ENCODE data around the gene TMEM178A.
A peak's percentile ranks its signal among the peaks of the same experiment; 100 is the strongest.

The TMEM178A gene

DNA sequence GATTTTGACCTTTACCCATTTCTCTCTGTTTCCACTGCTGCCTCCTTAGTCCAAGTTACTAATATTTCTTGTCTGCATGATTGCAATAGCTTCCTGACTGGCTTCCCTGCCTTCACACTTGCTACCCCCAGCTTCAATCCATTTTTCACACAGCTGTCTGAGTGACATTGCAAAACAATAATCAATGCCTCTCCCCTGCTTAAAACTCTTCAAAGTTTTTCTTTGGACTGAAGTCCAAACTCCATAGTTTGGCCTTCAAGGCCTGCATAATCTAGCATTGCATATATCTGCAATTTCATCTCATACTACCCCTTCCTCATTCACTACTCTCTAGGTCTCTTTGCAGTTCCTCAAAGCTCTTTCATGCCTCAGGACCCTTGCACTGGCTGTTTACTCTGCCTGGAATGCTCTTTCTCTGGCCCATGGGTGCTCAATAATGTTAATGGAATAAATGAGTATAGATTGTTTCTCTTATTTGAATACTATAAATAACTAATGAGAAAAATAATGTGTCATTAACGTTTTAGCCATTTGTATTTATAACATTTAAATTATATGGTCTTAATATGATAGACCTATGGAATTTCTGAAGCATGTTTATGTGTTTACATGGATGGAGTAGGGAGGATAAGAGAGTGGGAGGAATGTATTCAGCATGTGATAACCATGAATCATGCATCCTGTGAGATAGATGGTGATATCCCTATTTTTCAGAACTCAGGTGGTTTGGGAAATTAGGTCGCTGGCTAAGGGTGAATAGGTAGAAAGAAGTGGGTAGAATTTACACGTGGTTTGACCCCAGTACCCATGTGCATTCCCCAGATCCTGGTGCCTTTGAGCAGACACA is 5.7 kb upstream of the TMEM178A start:
- Mint-ChIP-seq H3K4me1 (no peaks in the 10 kb centered on the region), H3K4me3 (no peak overlapping the region), H3K27me3 (peaks cover 35% of the 10 kb centered on the region), H3K27ac (no peak overlapping the region), H3K36me3 (ENCODE audit: low read depth) (no peaks in the 10 kb centered on the region), H3K9me3 (no peaks in the 10 kb centered on the region)
- ATAC-seq, result no peak
- DNase-seq, result no peak

DNA sequence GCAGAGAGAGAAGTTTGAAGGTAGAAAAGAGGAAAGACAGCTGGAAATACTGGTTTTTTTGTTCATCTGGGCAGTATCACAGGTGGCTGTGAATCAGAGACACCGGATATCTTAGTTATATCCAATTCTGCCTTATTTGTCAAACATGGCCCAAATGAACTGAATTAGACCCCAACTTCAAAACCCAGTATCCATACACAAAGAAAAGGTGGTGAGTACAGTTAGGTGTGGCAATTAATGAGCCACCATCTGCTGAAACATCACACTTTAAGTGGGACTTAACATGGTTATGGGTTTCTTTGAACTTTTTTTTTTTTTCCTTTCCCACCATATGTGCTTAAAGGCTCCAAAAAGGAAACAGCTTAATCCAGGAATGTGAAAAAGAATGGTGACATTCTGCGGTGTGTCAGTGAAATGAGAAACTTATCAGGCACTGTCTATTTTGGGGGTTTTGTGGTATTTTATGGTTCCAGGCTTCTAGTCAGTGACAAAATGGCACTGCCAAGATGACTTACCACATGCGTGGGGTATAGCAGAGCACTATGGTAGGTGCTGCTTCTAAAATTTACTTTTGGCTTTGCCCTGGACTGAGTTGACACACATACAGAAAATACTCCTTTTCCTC is 5.0 kb upstream of the TMEM178A start:
- Mint-ChIP-seq H3K4me3 (no peak overlapping the region), H3K36me3 (ENCODE audit: low read depth) (no peaks in the 10 kb centered on the region), H3K27me3 (peaks cover 36% of the 10 kb centered on the region), H3K4me1 (no peaks in the 10 kb centered on the region), H3K27ac (no peak overlapping the region), H3K9me3 (no peaks in the 10 kb centered on the region)
- no peak for DNase-seq
- ATAC-seq, result no peak

DNA sequence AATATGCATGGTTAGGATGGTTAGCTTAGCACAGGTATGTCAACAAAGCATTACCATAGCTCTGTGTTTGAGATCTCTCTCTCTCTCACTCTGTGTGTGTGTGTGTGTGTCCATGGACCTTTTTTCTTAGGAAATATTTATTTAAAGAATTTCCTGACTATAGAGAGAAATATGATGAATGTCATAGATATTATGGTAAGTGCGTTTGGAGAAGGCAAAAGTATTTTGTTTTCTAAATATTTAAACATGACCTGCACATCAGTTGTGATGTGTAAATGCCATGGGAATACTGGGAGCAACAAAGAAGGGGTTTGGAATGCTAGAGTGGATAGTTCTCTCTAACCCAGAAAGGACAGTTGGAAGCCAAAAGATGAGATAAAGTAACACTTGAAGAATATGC is 3.9 kb upstream of the TMEM178A start:
- Mint-ChIP-seq H3K27ac (no peak overlapping the region), H3K9me3 (no peaks in the 10 kb centered on the region), H3K36me3 (ENCODE audit: low read depth) (no peaks in the 10 kb centered on the region), H3K4me3 (no peak overlapping the region), H3K4me1 (peaks cover 5% of the 10 kb centered on the region), H3K27me3 (peaks cover 41% of the 10 kb centered on the region)
- DNase-seq, result no peak
- no peak for ATAC-seq

DNA sequence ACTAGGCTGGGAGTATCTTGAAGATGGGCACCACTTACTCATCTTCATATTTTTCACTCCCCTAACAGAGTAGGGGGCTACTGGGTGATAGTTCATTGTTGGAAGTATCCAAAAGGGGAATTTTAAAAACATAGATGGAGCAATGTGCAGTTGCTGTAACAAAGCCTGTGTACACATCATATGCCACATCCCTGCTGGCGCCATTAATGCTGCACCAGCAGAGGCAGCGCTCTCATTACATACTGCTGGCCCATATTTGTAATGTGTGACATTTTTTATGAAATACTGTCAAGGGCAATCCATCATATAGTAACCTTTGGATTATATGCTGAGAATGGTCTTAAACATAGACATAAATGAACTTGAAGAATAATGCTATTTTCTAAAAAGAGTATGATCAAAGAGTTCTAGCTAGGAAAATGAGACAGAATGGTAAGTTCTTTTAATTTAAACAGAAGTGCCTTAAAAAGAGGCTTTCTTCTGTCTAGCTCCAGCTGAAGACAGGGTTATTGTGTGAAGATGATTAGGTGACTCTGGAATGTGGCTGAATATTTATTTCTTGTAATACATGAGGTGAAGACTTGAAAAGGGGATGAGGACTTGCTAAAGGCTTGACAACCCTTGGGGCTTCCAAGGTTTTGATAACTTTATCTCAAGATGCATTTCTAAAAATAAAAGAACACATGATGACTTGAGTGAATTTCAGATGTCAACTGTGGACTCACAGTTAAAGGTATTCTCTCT is 2.4 kb upstream of the TMEM178A start:
- Mint-ChIP-seq H3K4me1 (peaks cover 8% of the 10 kb centered on the region), H3K9me3 (no peaks in the 10 kb centered on the region), H3K4me3 (no peak overlapping the region), H3K27me3 (peaks cover 57% of the 10 kb centered on the region), H3K27ac (no peak overlapping the region), H3K36me3 (ENCODE audit: low read depth) (no peaks in the 10 kb centered on the region)
- DNase-seq (no peak), ATAC-seq (no peak)

DNA sequence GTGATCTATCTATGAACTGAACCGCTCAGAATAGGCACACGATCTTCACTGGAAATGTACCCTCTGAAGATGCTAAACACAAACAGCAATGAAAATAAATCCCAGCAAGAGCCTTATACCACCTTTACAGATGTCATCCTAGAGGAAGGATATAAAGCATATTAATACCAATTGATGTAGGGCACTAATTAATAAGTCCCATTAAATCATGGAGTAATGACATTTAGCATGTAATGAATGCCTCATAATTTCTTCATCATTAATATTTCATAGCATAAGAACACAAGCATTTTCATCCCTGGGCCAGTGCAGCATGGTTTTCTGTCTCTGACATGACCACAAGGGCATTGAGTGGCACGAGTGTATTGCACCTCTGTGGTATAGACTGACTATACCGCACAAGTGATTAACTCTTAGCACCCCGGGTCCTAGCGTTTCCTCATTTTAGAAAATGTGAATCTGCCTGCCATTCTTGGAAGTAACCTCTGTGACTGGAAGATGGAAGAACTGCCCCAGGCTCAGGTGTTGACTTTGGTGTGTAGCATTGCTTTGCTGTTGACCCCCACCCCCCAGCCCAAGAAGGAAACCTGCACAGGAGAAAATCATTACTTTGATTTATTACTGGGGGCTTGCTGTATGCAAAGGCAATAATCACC is 1.4 kb upstream of the TMEM178A start:
- Mint-ChIP-seq H3K27ac (no peak overlapping the region), H3K4me1 (peaks cover 8% of the 10 kb centered on the region), H3K27me3 (peaks cover 63% of the 10 kb centered on the region), H3K9me3 (no peaks in the 10 kb centered on the region), H3K36me3 (ENCODE audit: low read depth) (no peaks in the 10 kb centered on the region), H3K4me3 (no peak overlapping the region)
- no peak for ATAC-seq
- DNase-seq, result no peak

DNA sequence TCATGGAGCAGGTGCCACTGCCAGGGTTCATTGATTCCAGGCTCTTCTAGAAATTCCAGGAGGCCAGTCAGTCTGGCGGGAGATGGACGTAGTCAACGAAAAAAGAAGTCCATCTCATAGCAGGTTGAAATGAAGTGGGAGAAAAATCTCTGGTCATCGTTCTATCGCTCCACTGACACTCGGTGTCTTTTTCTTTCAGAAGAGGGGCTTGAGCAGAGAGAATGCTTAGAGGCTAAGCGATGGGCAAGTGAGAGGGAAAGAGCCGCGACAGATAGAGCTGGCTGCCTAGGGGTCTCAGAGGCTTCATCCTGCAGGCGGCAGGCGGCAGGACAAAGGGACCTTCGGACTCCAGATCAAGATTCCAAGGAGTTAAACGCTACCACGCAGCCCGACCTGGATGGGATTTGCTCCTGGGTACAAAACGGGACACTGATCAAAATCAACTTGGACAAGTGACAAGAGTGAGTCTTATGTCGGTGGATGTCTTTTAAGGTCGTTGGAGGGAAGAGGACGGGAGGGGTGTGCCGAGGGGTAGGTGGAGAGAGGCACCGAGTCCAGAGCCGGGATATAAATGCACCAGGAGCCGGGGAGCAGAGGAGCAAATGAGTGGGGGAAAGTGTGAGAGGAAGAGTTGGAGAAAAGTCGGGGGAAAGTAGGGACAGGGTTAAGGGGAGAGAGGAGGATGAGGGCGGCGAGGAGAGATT is 677 bp upstream of the TMEM178A start:
- peak overlapping the region; percentile 42 for H3K4me3 Mint-ChIP-seq
- peaks cover 8% of the 10 kb centered on the region for H3K4me1 Mint-ChIP-seq
- no peaks in the 10 kb centered on the region for H3K36me3 Mint-ChIP-seq (ENCODE audit: low read depth)
- H3K27ac Mint-ChIP-seq, result no peak overlapping the region
- DNase-seq (no peak), ATAC-seq (no peak)
- no peaks in the 10 kb centered on the region for H3K9me3 Mint-ChIP-seq
- H3K27me3 Mint-ChIP-seq, result peaks cover 63% of the 10 kb centered on the region

DNA sequence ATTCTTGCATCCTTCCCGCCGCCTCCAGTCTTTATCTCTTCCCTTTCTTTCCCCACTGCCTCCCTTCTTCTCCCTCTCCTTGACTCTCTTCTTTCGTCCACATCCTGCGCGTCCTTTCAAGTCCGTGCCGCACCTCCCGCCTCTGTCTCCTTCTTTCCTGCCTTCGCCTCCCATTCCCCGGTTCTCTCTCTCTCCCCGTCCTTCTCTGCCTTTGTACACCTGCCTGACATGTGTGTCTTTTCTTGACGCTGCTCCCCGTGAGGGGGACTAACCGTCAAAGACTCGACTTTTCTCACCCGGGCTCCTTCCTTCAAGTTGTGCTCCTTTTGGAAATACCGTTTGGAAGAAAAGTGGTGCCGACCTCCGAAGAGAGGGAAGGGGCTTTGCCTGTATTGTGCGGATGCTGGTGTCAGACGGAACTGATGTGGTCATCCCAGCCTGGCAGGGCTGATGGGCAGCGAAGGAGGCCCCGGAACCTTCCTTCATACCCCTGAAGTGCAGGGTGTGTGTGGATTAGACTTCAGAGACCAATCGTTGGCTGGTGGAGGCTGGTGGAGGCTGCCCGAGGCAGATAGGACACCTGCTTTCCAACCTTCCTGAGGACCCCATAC is 879 bp downstream of the TMEM178A start:
- DNase-seq, result no peak
- H3K36me3 Mint-ChIP-seq (ENCODE audit: low read depth), result no peaks in the 10 kb centered on the region
- no peaks in the 10 kb centered on the region for H3K9me3 Mint-ChIP-seq
- H3K4me3 Mint-ChIP-seq, result peak overlapping the region; percentile 76
- ATAC-seq, result no peak
- H3K27me3 Mint-ChIP-seq, result peaks cover 66% of the 10 kb centered on the region
- H3K4me1 Mint-ChIP-seq, result peaks cover 8% of the 10 kb centered on the region
- H3K27ac Mint-ChIP-seq, result no peak overlapping the region

DNA sequence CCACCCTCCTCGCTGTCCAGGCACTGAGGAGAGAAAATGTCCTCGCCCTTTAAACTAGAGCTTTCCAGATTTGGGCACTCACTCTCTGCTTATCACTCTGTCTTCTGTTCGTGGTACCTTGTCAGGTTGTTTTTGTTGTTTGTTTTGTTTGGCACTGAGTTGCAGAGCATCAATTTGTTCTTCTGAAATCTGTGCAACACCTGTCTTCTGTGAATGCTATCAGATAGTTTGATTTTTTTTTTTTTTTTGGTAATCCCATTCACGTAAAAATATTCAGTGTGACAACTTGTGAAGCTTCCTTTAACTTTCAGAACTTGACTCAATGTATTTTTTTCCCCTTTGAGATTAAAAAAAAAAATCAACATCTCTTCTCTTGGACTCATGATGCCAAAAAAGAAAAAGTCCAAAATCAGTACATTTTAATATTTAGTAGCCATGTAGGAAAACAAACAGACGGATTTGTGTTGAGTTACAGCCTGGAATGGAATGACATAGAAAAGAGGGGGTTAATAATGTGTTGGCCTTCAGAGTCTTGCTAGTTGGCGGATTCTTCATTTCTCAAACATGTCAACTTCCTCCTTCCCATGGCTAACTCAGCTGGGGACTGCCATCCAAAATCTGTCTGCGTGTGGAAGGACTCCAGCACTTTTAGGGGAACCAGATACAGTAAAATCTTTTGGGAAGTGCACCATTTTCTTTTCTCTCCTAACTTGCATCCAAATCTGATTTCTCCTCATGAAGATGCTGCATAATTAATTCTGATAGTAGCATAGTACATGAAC is 1.6 kb downstream of the TMEM178A start:
- no peak overlapping the region for H3K27ac Mint-ChIP-seq
- H3K9me3 Mint-ChIP-seq, result no peaks in the 10 kb centered on the region
- no peaks in the 10 kb centered on the region for H3K36me3 Mint-ChIP-seq (ENCODE audit: low read depth)
- H3K27me3 Mint-ChIP-seq, result peaks cover 67% of the 10 kb centered on the region
- DNase-seq (no peak), ATAC-seq (no peak)
- H3K4me3 Mint-ChIP-seq, result peak overlapping the region; percentile 76
- H3K4me1 Mint-ChIP-seq, result peaks cover 8% of the 10 kb centered on the region

DNA sequence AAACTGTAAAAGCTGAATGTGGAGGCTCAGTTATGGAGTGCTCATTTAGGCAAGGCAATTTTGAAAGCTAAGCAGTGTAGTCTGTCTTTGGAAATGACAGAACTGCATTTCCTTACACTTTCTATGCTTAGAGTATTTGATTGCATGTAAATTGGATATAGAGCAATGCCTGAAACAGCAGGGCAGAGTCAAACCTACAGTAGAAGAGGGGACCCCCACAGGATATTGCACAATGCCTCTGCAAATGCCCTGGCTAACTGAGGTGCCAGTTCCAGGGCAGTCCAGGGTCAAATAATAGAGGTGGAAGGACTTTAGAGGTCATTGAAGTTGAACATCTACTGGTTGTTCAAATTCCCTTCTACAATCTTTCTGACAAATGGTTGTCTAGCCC is 2.2 kb downstream of the TMEM178A start:
- Mint-ChIP-seq H3K27ac (no peak overlapping the region), H3K36me3 (ENCODE audit: low read depth) (no peaks in the 10 kb centered on the region), H3K4me1 (peaks cover 8% of the 10 kb centered on the region), H3K4me3 (no peak overlapping the region), H3K27me3 (peaks cover 69% of the 10 kb centered on the region), H3K9me3 (no peaks in the 10 kb centered on the region)
- DNase-seq (no peak), ATAC-seq (no peak)

DNA sequence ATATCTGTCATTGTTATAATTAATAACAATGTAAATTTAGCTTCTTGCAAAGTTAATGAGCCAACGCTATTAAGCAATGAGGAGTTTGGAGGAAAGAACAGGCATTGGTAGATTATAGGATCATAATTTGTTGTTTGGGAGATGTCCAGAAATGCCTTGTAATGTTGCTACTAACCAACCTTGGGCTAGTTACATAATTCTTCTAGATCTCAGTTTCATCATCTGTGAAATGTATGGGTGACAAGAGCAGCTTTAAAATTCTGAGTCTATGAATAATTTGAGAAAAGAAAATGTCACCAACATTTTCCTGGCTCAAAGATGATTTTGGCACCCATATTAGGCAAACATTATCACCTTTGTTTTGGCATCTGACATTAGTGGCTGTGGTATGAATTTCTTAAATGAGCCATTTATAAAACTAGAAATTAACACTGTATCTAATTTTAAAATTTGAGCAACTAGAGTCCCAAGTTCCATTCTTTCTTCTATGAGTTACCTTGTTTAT is 2.9 kb downstream of the TMEM178A start:
- H3K4me1 Mint-ChIP-seq, result peaks cover 8% of the 10 kb centered on the region
- no peak for DNase-seq
- H3K9me3 Mint-ChIP-seq, result no peaks in the 10 kb centered on the region
- no peak for ATAC-seq
- H3K36me3 Mint-ChIP-seq (ENCODE audit: low read depth), result no peaks in the 10 kb centered on the region
- H3K27me3 Mint-ChIP-seq, result peaks cover 64% of the 10 kb centered on the region
- no peak overlapping the region for H3K27ac Mint-ChIP-seq
- no peak overlapping the region for H3K4me3 Mint-ChIP-seq

DNA sequence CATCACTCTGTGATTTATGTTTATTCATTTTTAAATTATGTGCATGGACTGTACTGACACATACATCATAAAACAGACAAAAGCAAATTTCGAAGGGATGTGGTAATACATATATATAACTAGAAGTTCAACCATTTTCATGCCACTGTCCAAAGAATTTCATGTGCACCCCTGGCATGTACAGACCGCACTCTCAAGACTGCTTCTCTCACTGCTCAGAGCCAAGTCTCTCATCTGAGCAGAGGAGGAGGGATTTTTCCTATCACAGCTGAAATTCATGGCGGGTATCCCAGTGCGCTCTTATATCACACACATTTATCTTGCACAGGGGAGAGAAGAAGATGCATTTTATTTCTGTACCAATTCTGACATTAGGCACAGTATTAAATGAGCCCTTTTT is 5.9 kb downstream of the TMEM178A start:
- no peaks in the 10 kb centered on the region for H3K36me3 Mint-ChIP-seq (ENCODE audit: low read depth)
- H3K27ac Mint-ChIP-seq, result no peak overlapping the region
- ATAC-seq, result no peak

DNA sequence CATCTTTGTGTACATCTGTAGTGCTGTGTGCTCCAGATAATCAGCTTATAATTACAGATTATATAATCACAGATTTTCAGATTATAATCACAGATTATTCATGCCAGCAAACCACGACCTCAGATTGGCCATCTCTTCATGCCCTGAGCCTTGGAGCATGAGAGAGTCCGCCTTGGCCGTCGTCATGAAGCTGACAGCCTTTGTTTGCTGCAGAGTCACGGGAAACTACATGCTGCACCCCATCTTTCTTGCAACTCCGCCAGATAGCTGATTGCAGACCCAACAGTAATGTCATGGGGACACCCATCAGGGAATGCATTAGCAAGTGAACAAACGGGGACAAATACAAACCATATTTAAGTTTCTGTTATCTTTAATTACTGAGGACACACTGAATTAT is 7.3 kb downstream of the TMEM178A start:
- Mint-ChIP-seq H3K27ac (no peak overlapping the region), H3K27me3 (peaks cover 35% of the 10 kb centered on the region), H3K9me3 (peaks cover 4% of the 10 kb centered on the region), H3K36me3 (ENCODE audit: low read depth) (no peaks in the 10 kb centered on the region), H3K4me1 (no peaks in the 10 kb centered on the region), H3K4me3 (no peak overlapping the region)
- DNase-seq, result no peak
- no peak for ATAC-seq

More for the DNA sequence above, 5.9 kb downstream of the TMEM178A start:
- no peak overlapping the region for H3K4me3 Mint-ChIP-seq
- H3K4me1 Mint-ChIP-seq, result peaks cover 5% of the 10 kb centered on the region
- H3K27me3 Mint-ChIP-seq, result peaks cover 44% of the 10 kb centered on the region
- DNase-seq, result no peak
- H3K9me3 Mint-ChIP-seq, result no peaks in the 10 kb centered on the region

DNA sequence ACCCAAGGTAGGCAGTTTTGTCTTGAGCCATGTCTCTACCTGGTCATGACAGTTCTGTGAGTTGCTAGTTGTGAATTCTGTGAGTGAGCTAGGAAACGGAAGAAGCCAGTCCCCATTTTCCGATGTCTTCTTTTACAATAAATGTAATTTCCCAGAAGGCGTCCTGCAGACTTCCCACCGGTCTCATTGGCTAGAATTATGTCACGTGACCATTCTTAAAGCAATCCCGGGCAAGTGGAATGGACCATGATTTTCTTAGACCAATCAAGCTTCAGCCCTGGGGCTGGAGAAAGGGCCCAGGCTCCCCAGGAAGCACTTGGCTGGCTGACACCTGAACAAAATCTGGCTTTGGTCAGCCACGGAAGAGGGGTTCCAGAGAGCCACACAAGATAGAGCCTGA is 10.6 kb downstream of the TMEM178A start:
- Mint-ChIP-seq H3K4me1 (no peaks in the 10 kb centered on the region), H3K9me3 (peaks cover 4% of the 10 kb centered on the region), H3K4me3 (no peak overlapping the region), H3K27me3 (peaks cover 19% of the 10 kb centered on the region), H3K36me3 (ENCODE audit: low read depth) (no peaks in the 10 kb centered on the region), H3K27ac (no peak overlapping the region)
- DNase-seq (no peak), ATAC-seq (no peak)
